Gastroesophageal sphincter (tissue), 3 donors: ENCODE measurements around the gene MARCHF4.

ENCODE experiments used
- CTCF ChIP-seq, 4 experiments: fragments of 200-600 bp in 2 of 4; fragments of 450-650 bp in 2 of 4; sonication (generic) in 1 of 4; IDR thresholded peaks; one replicate each; pipeline ENCODE4 v1.5.1; 2017 to 2019; ENCODE audit warnings: antibody characterized with exemption in 4 of 4, mild to moderate bottlenecking in 2 of 4, moderate library complexity in 2 of 4
- POLR2A ChIP-seq, 2 donors: fragments of 450-650 bp; IDR thresholded peaks; one replicate each; pipeline ENCODE4 v1.6.1; 2017; ENCODE audit warnings: antibody characterized with exemption in 2 of 2, mild to moderate bottlenecking in 2 of 2, moderate library complexity in 1 of 2
- POLR2AphosphoS5 ChIP-seq: sonication (generic); formaldehyde crosslinking; IDR thresholded peaks from one replicate; pipeline ENCODE4 v1.6.1; 2017; ENCODE audit warnings: antibody characterized with exemption

GRCh38 chr2:216413882-216414281 is 41.6 kb upstream of the MARCHF4 start:
- TF ChIP-seq CTCF (IDR thresholded peaks at IDR 0.05) (no peak), POLR2A (IDR thresholded peaks at IDR 0.05) (no peak), POLR2AphosphoS5 (no peak)
